HepG2 (cell line): Measurements from ENCODE around the gene WDR82. TPM values are rescaled to one million over a fixed set of nuclear protein-coding genes. Genes with fewer than 3 reads are reported as not detected.

Source experiments
- ARID4A ChIP-seq: sonication (generic); formaldehyde crosslinking; IDR thresholded peaks from 2 replicates; pipeline ENCODE4 v1.5.0; 2020; ENCODE audit warnings: mild to moderate bottlenecking, missing genetic modification reagents, borderline replicate concordance
- CAMTA2 ChIP-seq: sonication (generic); formaldehyde crosslinking; IDR thresholded peaks from 2 replicates; pipeline ENCODE4 v1.4.0; 2020; ENCODE audit warnings: mild to moderate bottlenecking, missing genetic modification reagents, borderline replicate concordance
- MED13 ChIP-seq: sonication (generic); formaldehyde crosslinking; IDR thresholded peaks from 2 replicates; pipeline ENCODE4 v1.5.0; 2020; ENCODE audit warnings: missing genetic modification reagents
- MEF2D ChIP-seq: sonication (generic); formaldehyde crosslinking; IDR thresholded peaks from 2 replicates; pipeline ENCODE4 v1.5.1; 2020; ENCODE audit warnings: mild to moderate bottlenecking, missing genetic modification reagents
- MEIS1 ChIP-seq: sonication (generic); formaldehyde crosslinking; IDR thresholded peaks from 2 replicates; pipeline ENCODE4 v1.9.0; 2021; ENCODE audit warnings: mild to moderate bottlenecking, missing genetic modification reagents, moderate library complexity, borderline replicate concordance
- MYC ChIP-seq: sonication (generic); formaldehyde crosslinking; IDR thresholded peaks from 2 replicates; pipeline ENCODE4 v1.9.0; 2021; ENCODE audit warnings: missing genetic modification reagents, borderline replicate concordance
- MZF1 ChIP-seq: sonication (generic); formaldehyde crosslinking; IDR thresholded peaks from 2 replicates; pipeline ENCODE4 v1.8.1; 2023; ENCODE audit warnings: mild to moderate bottlenecking, missing genetic modification reagents, borderline replicate concordance
- NFYC ChIP-seq: IDR thresholded peaks from 2 replicates; pipeline ENCODE4 v1.6.1; 2016; ENCODE audit warnings: missing genetic modification reagents, missing compliant biosample characterization
- PHF21A ChIP-seq: sonication (generic); formaldehyde crosslinking; IDR thresholded peaks from 2 replicates; pipeline ENCODE4 v1.5.0; 2020; ENCODE audit warnings: mild to moderate bottlenecking, missing genetic modification reagents
- RBFOX2 ChIP-seq: fragments of 200-400 bp; formaldehyde crosslinking; IDR thresholded peaks from 2 replicates; pipeline ENCODE4 v1.6.1; 2017; ENCODE audit warnings: low read depth, mild to moderate bottlenecking, low read length
- SALL2 ChIP-seq: sonication (generic); formaldehyde crosslinking; IDR thresholded peaks from 2 replicates; pipeline ENCODE4 v1.8.1; 2023; ENCODE audit warnings: mild to moderate bottlenecking, missing genetic modification reagents, inconsistent platforms
- SOX5 ChIP-seq: IDR thresholded peaks from 2 replicates; pipeline ENCODE4 v1.6.1; 2016; ENCODE audit warnings: borderline replicate concordance
- ZFP36L2 ChIP-seq: sonication (generic); formaldehyde crosslinking; IDR thresholded peaks from 2 replicates; pipeline ENCODE4 v1.4.0; 2020; ENCODE audit warnings: missing genetic modification reagents
- ZFP91 ChIP-seq: sonication (generic); formaldehyde crosslinking; IDR thresholded peaks from 2 replicates; pipeline ENCODE4 v1.9.0; 2022; ENCODE audit warnings: missing genetic modification reagents, mild to moderate bottlenecking, borderline replicate concordance
- ZNF296 ChIP-seq: sonication (generic); formaldehyde crosslinking; conservative IDR thresholded peaks from 2 replicates; pipeline ENCODE4 v1.5.0; 2020; ENCODE audit warnings: mild to moderate bottlenecking, missing genetic modification reagents
- ZNF343 ChIP-seq: sonication (generic); formaldehyde crosslinking; IDR thresholded peaks from 2 replicates; pipeline ENCODE4 v1.4.0; 2020; ENCODE audit warnings: mild to moderate bottlenecking, missing genetic modification reagents
- ZNF431 ChIP-seq: sonication (generic); formaldehyde crosslinking; IDR thresholded peaks from 2 replicates; pipeline ENCODE4 v1.9.0; 2022; ENCODE audit warnings: missing genetic modification reagents, low read depth, mild to moderate bottlenecking, borderline replicate concordance
- ZNF446 ChIP-seq: sonication (generic); formaldehyde crosslinking; IDR thresholded peaks from 2 replicates; pipeline ENCODE4 v1.5.0; 2020; ENCODE audit warnings: mild to moderate bottlenecking, missing genetic modification reagents
- ZNF574 ChIP-seq: sonication (generic); formaldehyde crosslinking; IDR thresholded peaks from 2 replicates; pipeline ENCODE4 v1.4.0; 2020; ENCODE audit warnings: missing genetic modification reagents
- ZNF761 ChIP-seq: sonication (generic); formaldehyde crosslinking; conservative IDR thresholded peaks from 2 replicates; pipeline ENCODE4 v1.4.0; 2020; ENCODE audit warnings: mild to moderate bottlenecking, missing genetic modification reagents
- polyA plus RNA-seq, 8 experiments: library from polyadenylated mRNA; depleted of rRNA in 3 of 8; stranded (reverse) in 7 of 8; unstranded in 1 of 8; fragments of >200 nt; fragmentation: Illumina TruSeq in 4 of 8; extraction: Trizol in 4 of 8; gene quantifications; 2 replicates each; pipeline versions ENCODE4 v1.2.1 to v1.2.3, GENCODE V29; 2011 to 2016; ENCODE audit warnings: low read depth in 4 of 8, missing spikeins in 1 of 8, mixed read lengths in 1 of 8; ENCODE audit not compliant: insufficient read depth in 1 of 8
- total RNA-seq, 5 experiments: library from RNA; depleted of rRNA; stranded (reverse); fragments of >200 nt; fragmentation: Illumina TruSeq; extraction: Trizol; gene quantifications; 2 replicates each; pipeline ENCODE4 v1.2.3, GENCODE V29; 2016; ENCODE audit warnings: low read depth in 1 of 5

The WDR82 gene
- total and polyA plus RNA-seq, 2 of the 13 experiments (the other 11 are each of a cell fraction or from before 2014, with no cell fraction given) = 39.1 to 59.5 TPM

DNA sequence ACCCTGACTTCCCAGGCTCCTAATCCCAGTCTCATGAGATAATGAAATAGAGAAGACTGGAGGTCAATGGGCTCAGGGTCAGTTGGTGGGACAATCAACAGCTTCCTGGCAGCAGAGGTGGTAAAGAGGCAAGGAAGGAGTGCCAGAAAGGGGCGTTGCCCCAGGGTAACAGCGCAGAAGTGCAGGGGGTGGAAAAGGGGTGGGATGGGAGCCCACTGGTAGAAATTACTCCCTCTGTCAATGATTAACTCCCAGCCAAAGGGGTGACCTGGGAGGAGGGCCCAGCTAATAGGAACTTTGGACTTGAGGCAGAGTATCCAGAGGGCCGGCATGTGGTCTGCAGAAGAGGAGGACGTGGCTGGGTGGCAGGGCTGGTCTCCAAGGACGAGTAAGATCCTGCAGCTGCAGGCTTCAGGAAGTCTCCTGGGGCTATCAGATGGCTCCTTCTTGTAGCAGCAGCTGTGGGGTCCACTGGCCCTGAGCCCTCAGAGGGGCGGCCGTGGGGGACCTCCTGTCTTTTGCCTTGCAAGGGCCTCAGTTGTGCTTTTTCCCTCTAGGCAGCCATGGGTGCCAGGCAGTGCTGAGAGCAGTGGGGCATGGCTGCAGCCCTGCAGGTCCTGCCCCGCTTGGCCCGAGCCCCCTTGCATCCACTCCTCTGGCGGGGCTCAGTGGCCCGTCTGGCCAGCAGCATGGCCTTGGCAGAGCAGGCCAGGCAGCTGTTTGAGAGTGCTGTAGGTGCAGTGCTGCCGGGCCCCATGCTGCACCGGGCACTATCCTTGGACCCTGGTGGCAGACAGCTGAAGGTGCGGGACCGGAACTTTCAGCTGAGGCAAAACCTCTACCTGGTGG lies 11.5 kb upstream of the WDR82 start (continued):
- TF ChIP-seq MEIS1 (0 out of 2 replicates have a peak, but pooled peaks have one; percentile 58), SOX5 (CRISPR knock-in tag) (peak; percentile 86), MZF1 (peak; percentile 53), ZNF574 (CRISPR knock-in tag) (peak; percentile 56; the same call in 1 of the 2 replicates), NFYC (0 out of 2 replicates have a peak, but pooled peaks have one; percentile 26), ZFP36L2 (CRISPR knock-in tag) (no peak), PHF21A (CRISPR knock-in tag) (peak; percentile 83), ARID4A (CRISPR knock-in tag) (peak; percentile 85), ZNF446 (CRISPR knock-in tag) (0 out of 2 replicates have a peak, but pooled peaks have one; percentile 45), MYC (peak; percentile 95), SALL2 (CRISPR knock-in tag) (peak; percentile 72), ZNF431 (CRISPR knock-in tag) (peak; percentile 86; the same call in 1 of the 2 replicates), ZNF343 (CRISPR knock-in tag) (peak; percentile 65; the same call in 1 of the 2 replicates), MED13 (CRISPR knock-in tag) (0 out of 2 replicates have a peak, but pooled peaks have one; percentile 35), MEF2D (CRISPR knock-in tag) (peak; percentile 59), CAMTA2 (CRISPR knock-in tag) (0 out of 2 replicates have a peak, but pooled peaks have one; percentile 48), RBFOX2 (peak; percentile 87), ZFP91 (CRISPR knock-in tag) (peak; percentile 63), ZNF296 (CRISPR knock-in tag) (peak; percentile 86), ZNF761 (CRISPR knock-in tag) (peak; percentile 67; the same call in 1 of the 2 replicates)
